Right lobe of liver (tissue), 4 donors: ENCODE data around the gene INCA1.

Experiments
- POLR2A ChIP-seq: fragments of 450-650 bp; IDR thresholded peaks from one replicate; pipeline ENCODE4 v1.6.1; 2017; ENCODE audit warnings: antibody characterized with exemption, mild to moderate bottlenecking
- TF ChIP-seq, protein P1 (sequence below), 4 donors: fragments of 200-600 bp in 3 of 4; fragments of 450-650 bp in 1 of 4; IDR thresholded peaks; one replicate each; pipeline versions ENCODE4 v1.5.1 to v1.8.0; 2016 to 2022; ENCODE audit warnings: antibody characterized with exemption in 4 of 4, mild to moderate bottlenecking in 2 of 4
- donor health status: DM: no; HTN: no; CAD: no.
- donor health status: DM: no; HTN: no; CAD: no.
- donor health status: DM: no; HTN: yes; CAD: no.

DNA sequence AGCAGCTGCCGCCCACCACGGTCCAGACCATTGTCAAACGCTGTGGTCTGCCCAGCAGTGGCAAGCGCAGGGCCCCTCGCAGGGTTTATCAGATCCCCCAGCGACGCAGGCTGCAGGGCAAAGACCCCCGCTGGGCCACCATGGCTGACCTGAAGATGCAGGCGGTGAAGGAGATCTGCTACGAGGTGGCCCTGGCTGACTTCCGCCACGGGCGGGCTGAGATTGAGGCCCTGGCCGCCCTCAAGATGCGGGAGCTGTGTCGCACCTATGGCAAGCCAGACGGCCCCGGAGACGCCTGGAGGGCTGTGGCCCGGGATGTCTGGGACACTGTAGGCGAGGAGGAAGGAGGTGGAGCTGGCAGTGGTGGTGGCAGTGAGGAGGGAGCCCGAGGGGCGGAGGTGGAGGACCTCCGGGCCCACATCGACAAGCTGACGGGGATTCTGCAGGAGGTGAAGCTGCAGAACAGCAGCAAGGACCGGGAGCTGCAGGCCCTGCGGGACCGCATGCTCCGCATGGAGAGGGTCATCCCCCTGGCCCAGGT is 24.9 kb upstream of the INCA1 start:
- TF ChIP-seq, protein P1, sequence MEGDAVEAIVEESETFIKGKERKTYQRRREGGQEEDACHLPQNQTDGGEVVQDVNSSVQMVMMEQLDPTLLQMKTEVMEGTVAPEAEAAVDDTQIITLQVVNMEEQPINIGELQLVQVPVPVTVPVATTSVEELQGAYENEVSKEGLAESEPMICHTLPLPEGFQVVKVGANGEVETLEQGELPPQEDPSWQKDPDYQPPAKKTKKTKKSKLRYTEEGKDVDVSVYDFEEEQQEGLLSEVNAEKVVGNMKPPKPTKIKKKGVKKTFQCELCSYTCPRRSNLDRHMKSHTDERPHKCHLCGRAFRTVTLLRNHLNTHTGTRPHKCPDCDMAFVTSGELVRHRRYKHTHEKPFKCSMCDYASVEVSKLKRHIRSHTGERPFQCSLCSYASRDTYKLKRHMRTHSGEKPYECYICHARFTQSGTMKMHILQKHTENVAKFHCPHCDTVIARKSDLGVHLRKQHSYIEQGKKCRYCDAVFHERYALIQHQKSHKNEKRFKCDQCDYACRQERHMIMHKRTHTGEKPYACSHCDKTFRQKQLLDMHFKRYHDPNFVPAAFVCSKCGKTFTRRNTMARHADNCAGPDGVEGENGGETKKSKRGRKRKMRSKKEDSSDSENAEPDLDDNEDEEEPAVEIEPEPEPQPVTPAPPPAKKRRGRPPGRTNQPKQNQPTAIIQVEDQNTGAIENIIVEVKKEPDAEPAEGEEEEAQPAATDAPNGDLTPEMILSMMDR (IDR thresholded peaks at IDR 0.05) = no peak
- TF ChIP-seq POLR2A = no peak
